AG09319 (cell line): ENCODE data around the gene SH3BGRL2.

Source experiments
- DNase-seq: peaks from one replicate; pipeline ENCODE4 v3.0.0-alpha.2; 2010; ENCODE audit warnings: low read depth; ENCODE audit errors: extremely low read depth
- TF ChIP-seq, protein P1 (sequence below): IDR thresholded peaks from 2 replicates; pipeline ENCODE4 v1.5.1; 2011; ENCODE audit warnings: low read depth, mild to moderate bottlenecking, inconsistent platforms, low read length, moderate library complexity

SH3BGRL2 gene

DNA sequence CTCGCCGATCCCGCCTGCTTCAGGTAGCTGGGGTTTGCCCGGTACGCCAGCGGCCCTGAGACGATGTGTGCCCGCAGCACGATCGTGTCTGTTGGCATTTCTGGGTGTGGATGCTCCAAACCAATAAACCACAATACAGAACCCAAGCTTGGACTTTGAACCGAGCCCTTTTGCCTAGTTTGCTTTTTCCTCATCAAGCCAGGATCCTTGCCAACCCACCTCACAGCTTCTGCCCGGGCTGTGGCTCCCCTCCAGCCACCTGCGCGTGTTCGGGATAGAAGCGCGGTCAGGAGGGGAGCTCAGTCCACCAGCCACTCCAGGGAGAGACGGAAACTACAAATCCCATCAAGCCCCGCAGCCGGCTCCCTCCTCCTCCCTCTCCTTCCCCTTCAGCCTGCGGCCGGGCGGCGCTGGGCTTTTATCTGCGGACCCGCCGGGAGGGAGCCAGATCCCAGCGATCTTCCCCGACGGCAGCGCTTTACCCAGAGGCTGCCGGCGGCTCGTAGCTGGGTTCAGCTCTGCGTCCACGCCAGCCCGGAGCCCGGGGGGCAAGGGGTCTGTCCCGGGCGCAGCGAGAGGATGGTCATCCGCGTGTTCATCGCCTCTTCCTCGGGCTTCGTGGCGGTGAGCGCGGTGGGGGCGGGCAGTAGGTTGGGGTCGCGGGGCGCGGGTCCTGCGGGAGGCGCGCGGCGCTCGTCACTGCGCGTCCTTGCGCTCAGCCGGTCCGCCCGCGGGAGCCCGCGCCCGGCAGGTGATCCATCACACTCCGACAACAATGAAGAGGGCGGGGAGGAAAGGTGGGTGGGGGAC is at the start of gene SH3BGRL2:
Gene SH3BGRL2, plus strand, starts transcription at position 447 of the 810 bp plus-strand sequence. Its CDS starts 133 bp downstream, at position 580.
- TF ChIP-seq, protein P1, sequence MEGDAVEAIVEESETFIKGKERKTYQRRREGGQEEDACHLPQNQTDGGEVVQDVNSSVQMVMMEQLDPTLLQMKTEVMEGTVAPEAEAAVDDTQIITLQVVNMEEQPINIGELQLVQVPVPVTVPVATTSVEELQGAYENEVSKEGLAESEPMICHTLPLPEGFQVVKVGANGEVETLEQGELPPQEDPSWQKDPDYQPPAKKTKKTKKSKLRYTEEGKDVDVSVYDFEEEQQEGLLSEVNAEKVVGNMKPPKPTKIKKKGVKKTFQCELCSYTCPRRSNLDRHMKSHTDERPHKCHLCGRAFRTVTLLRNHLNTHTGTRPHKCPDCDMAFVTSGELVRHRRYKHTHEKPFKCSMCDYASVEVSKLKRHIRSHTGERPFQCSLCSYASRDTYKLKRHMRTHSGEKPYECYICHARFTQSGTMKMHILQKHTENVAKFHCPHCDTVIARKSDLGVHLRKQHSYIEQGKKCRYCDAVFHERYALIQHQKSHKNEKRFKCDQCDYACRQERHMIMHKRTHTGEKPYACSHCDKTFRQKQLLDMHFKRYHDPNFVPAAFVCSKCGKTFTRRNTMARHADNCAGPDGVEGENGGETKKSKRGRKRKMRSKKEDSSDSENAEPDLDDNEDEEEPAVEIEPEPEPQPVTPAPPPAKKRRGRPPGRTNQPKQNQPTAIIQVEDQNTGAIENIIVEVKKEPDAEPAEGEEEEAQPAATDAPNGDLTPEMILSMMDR, result no peak
- DNase-seq, result no peak

GRCh38 chr6:79584332-79584731 is 46.8 kb upstream of the SH3BGRL2 start:
- DNase-seq, result no peak
- TF ChIP-seq, protein P1, result no peak

DNA sequence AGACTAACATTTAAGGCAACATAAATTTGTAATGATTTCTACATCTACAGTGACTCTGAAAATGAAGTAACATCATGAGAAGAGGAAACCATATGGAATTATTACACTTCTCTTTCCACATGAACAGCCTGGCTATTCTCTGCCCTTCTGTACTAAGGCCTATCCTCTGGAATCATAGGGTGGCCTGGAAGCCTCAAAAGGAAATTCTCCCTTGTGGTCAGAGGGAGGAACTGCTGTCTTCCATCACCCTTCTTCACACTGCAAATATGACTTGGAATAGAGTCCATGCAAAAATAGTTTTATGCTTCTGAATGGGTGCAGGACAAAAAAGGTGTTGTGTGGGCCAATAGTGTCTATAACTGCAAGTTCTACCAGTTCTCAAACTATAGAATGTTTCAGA is 44.6 kb upstream of the SH3BGRL2 start:
- no peak for DNase-seq
- TF ChIP-seq, protein P1, result peak; percentile 38

DNA sequence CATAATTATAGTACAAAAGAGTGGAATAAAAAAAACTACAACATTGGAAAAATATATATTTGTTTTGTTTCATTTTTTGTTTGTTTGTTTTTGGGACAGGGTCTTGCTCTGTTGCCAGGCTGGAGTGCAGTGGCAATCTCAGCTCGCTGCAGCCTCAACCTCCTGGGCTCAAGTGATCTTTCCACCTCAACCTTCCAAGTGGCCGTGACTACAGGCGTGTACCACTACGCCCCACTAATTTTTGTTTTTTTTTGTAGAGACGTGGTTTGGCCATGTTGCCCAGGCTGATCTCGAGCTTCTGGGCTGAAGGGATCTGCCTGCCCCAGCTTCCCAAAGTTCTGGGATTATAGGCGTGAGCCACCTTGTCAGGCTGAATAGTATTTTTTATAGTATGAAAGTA is 41.4 kb upstream of the SH3BGRL2 start:
- no peak for DNase-seq
- TF ChIP-seq, protein P1, result no peak

GRCh38 chr6:79597155-79597554 is 34.0 kb upstream of the SH3BGRL2 start:
- TF ChIP-seq, protein P1, result no peak
- DNase-seq, result no peak

DNA sequence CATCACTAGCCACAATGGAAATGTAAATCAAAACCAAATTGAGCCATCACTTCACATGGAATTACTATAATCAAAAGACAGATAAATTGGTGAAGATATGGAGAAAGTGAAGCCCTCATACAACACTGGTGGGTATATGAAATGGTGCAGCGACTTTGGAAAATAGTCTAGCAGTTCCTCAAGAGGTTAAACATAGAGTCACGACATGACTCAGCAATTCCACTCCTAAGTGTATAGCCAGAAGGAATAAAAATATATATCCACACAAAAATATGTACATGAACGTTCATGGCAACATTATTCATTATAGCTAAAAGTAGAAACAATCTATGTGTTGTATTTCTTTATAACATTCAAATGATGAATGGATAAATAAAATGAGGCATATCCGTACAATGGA is 33.1 kb upstream of the SH3BGRL2 start:
- TF ChIP-seq, protein P1, result no peak
- no peak for DNase-seq

DNA sequence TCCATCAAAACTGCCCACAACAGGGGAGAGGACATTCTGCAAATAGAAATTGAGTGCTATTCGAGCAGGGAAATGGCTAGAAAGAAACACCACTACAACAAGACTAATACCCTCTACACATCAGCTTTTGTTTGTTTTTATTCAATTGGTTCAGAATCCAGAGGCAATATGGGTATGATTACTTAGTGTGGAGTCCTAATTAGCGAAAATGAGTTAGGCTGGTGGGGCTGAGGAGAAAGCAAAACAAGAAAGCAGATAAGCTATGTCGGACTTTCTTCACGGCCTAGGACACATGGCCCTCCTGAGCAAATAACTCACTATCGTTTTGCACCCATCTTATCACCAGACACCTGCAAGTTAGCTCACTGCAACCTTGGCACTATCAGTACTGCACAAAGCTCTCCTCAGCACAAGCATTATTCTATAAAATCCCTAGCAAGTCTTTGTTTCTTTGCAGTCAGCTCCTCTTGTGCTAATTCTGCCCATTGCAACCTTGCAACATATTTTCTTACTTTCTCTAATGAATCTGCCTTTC is 31.3 kb upstream of the SH3BGRL2 start:
- TF ChIP-seq, protein P1, result no peak

More for the DNA sequence above, 31.3 kb upstream of the SH3BGRL2 start:
- no peak for DNase-seq
